GM18498 (cell line): ENCODE results near the gene DUOX1.
"Not testable (repeated sequence)": the region's sequence is repeated elsewhere in the genome, so short reads cannot be mapped to it uniquely, and the experiment has no call there.

Experiments
- ATAC-seq: cut with Tn5 transposase; IDR thresholded peaks from one replicate; pipeline ENCODE4 v1.9.1; 2021; ENCODE audit warnings: mild to moderate bottlenecking, moderate library complexity; ENCODE audit not compliant: unreplicated experiment

DUOX1 gene

DNA sequence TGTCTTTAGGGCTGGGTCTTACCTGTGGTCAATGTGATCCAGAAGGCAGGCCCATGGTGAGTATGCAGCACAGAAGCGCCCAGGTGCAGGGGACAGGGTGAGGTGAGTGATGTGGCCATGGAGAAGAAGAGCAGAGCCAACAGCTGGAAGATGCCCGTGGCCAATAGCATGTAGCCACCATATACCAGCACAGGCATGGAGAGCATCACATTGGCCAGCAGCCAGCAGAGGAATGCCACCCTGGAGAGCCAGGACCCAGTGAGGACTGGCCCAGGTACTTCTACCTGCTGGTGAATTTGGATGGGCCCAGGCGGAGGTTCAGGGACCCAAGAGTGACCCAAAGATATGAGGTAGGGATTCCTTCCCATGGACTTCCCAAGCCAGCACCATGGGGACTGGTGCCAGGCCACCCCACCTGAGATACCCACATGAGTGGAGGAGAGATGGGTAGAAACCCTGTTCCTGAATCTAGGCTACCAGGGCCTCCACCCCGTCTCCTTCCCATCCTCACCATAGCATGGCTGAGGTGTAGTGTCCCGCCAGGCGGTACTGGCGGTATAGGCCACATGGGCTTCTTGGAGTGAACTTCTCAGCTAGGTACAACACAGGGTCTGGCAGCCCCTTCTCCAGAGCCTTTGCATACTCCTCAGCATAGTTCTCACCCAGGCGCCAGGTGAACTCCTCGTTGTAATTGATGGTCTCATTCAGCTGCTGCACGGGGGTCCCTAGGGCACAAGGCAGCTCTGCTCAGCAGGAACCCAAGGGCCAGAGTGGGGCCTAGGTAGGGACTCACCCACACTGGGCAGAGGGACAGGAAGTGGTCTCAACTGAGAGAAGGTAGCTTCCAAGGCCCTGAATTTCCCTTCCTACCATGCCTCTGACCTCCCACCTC is 9.5 kb upstream of the DUOX1 start:
- no peak for ATAC-seq

DNA sequence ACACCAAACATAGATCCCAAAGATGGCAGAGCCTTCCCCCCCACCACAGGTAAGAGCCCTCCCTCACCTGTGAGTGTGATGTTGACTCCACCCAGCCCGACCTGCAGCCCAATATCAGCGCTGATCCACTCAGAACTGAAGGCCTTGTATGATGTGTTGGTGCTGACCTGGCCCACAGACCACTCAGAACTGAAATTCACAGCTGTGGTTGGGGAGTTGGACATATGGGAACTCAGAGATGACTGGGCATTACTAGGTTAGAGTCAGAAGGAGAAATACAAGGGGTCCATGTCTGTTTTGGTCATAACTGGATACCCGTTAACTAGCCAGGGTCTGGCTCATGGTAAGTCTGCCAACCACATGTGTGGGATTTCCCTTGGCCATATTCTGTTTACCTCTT is 8.8 kb upstream of the DUOX1 start:
- ATAC-seq, result no peak

DNA sequence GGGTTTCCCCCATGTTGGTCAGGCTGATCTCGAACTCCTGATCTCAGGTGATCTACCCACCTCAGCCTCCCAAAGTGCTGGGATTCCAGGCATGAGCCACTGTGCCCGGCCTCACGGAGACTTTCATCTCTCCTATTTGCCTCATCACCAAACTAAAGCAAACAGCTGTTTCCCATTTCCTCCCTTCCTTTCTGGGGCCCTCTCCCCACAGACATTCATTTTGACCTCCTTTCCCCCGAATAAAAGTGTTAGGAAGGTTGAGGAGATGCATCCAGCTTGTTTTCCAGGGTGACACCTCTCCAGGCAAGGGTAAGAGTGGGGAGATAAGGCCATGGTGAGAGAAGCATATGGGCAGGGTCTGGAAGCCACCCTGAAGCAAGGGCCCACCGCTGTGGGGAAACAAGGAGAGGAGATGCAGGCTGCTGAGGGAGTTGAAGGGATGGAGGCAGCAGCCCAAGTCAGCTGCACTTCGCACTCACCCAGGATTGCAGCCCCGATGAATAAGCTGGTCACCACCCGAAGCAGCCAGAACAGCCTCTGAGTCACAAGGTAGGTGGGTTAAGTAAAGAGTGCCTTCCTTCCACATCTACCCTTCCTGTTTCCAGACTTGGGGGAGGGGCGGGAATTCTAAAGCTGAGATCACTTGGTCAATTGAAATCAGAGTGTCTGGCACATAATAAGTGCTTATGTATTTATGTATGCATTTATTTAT is 7.9 kb upstream of the DUOX1 start:
- ATAC-seq, result no peak

DNA sequence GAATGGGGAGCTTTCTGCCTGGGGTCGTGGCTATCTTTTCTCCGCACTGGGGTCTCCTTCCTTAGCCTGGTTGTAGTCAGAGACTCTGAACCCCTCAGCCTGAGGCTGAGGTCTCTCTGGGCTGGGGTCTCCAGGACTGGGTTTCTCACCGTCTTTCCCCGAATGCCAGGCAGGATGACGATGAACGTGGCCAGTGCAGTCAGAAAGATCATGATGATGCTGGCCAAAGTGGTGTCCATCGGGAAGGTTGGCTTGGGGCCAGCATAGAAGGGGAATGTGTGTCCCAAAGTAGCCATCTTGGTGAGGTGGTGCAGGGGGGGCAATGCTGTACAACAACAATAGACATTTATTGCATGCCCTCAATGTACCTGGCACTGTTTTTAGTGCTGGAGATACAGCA is 7.1 kb upstream of the DUOX1 start:
- no peak for ATAC-seq

DNA sequence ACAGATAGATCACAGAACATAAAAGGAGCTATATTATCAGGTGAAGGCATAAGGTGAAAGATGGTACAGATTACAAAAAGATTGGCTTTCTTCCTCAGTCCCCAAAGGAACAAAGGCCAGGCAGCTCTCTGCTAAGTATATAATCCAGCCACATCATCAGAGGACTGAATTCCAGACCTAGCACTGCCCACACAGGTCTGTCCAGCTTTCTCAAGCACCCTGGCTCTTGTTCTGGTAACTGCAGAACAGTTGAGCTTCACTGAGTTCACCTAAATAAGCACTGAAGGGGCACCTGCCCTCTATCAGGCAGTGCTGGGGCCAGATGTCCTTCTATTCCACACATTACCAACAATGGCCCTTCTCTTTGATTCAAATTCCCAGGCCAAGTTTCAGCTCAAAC is 6.4 kb upstream of the DUOX1 start:
- ATAC-seq, result no peak

DNA sequence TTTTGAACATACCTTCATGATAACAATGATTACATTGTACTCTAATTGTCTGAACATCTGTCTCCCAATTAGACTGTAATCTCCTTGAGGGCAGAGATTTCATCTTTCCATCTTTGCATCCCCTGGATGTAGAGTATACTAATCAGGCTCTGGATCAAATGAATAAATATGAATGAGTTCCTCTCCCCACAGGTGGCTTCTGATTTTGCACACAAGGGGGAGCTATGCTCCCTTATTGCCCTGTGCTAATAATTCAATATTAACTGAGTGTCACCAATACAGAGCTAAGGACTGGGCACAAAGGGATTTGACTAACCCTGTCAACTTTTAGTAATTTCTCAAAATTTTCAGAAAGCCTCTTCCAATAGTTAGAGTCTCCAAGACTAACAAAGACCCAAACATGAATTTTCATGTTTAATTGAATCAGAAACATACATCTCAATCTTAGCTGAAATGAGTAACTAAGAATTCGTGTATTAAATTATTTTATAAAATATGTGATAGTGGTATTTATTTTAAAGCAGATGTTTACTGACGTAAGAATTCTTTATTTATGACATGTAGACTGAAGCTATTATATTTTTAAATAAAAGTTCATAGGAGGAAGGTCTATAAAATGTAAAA is 3.1 kb upstream of the DUOX1 start:
- ATAC-seq, result no peak

DNA sequence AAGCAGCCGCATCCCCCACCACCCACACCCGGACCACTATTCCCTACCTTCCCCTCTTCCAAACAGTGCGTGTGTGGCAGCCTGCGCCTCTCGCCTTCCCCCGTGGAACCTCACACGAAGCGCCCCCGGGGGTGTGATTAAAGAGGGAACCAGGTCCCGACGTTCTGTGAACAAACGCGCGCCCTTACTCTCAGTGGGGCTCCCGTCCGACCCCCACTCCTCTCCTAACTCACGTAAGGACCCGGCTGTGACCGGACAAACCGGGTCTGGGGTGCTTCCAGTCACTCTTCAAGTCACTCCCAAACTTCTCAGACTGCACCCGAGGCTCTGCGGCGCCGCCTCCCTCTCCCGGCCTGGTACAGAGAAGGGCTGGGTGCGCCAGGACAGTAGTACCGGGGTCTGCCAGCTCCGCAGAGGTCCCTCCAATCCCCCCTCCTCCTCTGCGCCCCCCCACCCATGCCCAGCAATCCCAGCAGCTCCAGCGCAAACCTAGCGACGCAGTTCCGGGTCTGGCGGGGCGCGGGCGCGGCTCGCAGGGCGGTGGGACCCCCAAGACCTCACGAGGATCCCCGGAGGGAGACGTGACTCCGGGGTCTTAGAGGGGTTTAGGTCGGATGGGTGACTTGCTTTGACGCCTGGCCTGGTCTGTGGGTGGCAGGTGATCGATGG is 689 bp upstream of the DUOX1 start:
- no peak for ATAC-seq

DNA sequence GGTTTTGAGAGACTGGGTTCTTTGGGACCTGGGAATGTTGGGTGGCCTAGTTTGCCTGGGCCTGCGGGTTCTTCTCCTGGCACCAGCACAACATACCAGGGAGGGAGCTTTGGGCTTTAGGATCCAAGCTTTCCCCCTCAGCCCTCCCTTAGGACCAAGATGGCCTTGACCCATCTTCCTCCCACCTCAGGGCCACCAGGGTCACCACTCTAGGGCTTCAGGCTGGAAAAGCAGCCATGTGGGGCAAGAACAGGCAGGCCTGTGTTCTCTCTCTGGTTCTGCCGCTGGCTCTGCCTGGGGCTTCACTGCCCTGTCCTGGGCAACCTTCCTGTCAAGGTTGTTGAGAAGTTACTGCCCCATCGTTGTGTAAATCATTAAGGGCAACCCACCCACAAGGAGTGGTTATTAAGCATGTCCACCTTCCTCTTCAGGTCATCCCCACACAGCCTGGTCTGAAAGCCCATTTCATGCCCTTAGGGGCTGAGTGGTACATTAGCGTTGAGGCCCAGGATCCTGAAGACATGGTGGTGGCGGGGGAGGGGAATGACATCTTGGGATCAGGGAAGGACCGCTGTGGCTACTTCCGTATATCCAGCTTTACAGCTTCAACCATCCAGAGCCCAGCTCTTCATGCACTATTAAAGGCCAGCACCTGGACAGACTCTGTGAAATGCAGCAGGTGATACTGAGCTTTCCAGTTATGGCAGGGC is 652 bp downstream of the DUOX1 start:
- no peak for ATAC-seq

DNA sequence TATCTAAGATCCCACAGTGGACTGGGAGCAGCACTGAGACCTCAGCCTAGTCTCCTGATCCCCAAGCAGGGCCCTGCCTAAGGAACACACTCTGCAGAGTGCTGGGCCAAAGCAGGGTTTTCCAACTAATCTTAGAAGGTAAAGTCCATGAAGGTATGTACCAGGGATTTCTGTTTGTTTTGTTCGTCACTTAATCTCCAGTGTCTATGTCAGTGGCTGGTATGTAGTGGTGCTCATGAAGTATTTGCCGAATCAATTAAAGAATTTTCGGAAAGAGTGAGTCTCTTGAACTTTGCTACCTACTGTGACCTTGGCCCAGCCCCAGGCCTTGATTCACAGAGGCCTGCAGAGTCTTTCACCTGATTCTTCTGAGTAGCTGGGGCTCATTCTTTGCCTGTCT is 1.7 kb downstream of the DUOX1 start:
- no peak for ATAC-seq

DNA sequence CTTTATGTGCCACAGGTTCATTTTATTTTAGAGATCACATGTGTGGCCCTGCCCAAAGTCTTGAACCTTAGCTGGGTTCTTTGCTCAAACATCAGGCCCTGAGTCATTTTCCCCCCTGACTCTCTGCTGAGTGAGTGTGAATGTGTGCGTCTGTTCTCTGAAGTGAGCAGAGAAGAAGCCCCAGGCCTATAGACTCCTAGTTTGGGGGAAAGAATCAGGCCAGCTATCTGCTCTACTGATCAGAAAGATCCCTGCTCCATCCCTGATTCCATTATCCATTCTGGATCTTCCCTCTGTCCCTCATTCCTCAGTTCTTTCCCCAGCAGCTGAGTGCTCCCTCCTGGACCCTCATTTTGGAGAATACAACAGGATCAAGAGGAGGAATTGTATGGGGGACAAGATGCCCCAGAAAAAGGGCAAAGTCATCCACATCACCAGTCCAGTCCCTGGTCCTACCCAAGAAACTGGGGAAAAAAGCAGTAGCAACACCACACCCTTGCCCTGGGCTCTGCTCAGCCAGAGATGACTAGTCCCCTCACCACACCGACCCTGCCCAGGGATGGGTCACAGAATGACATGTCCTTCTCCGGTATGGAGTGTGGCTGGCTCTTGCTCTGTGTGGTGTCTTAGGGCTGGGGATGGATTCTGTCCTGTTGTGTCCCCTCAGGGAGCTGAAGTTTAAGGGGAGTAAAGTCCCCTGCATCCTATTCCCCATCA is 3.2 kb downstream of the DUOX1 start:
- no peak for ATAC-seq

DNA sequence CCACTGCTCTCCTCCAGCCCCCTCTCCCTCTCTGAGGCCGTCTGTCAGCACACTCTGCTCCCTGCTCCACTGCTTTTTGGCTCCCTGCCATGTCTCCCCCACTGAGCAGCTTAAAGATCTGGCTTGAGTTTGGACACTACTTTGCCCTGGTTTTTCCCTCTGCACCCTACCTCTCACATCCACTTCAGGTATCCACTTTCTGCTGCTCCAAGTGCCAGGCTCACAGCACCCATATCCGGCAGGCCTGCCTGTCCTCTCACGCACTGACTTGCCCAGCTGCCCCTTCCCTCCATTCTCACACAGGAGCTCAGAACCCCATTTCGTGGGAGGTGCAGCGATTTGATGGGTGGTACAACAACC is 3.7 kb downstream of the DUOX1 start:
- ATAC-seq, result no peak

DNA sequence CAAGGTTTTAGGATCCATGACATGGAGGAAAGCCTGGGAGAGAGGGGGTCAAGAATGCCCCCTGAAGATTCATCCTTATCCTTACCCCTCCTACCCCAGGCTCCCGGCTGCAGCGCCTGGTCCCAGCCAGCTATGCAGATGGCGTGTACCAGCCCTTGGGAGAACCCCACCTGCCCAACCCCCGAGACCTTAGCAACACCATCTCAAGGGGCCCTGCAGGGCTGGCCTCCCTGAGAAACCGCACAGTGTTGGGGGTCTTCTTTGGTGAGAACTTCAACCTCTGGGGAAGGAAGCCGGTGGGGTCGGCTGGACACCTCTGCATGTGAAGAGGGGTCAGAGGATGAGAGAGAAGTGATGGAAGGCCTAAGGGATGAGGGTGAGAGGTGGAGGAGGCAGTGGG is 4.3 kb downstream of the DUOX1 start:
- no peak for ATAC-seq

DNA sequence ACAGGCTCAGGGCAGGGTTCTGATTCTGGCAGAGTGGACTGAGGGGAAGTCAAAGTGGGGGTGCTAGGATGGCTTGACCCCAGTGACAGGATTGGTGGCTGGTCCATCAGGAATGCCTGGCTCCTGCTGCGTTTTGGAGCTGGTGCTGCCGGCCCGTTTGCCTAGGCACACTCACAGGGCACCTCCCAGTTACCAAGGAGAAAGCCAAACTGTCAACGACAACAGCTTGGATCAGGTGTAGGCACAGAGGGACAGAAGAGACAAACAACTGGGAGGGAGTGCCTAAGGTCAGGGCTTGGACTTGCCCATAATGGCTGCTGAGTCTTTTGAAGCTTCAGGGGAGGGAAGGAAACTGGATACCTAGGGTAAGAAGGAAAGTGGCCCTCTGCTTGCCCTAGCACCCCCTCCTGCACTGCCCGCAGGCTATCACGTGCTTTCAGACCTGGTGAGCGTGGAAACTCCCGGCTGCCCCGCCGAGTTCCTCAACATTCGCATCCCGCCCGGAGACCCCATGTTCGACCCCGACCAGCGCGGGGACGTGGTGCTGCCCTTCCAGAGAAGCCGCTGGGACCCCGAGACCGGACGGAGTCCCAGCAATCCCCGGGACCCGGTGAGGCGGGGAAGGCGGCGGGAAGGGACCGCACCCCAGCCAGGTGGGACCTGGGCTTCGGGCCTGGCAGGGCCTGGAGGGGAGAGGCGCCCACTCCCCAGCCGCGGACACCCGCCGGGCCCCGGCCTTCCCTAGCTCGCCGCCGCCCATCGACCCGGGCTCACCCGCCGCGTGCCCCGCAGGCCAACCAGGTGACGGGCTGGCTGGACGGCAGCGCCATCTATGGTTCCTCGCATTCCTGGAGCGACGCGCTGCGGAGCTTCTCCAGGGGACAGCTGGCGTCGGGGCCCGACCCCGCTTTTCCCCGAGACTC is 5.1 kb downstream of the DUOX1 start:
- no peak for ATAC-seq

DNA sequence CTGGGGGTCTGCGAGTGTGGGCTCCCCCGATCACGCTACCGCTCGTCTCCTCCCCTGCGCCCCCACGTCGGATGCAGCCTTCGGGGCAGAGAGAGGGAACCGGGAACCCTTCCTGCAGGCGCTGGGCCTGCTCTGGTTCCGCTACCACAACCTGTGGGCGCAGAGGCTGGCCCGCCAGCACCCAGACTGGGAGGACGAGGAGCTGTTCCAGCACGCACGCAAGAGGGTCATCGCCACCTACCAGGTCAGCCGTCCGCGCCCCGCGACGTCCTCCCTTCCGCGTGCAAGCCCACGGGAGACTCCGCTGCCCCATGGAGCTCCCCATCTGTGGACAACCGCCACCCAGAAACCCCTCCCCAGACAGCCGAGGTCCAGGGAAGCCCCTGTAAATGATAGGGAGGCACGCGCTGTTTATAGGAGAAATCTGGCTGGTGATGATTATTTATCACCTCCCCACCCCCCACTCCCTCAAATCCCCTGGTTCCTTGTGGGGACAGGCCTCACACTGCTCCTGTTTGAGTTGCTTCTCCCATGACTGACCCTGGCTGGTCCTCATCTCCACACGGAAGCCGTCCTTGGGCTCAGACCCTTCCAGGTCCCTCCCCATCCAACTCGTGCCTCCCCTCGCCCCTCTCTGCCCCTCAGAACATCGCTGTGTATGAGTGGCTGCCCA is 6.0 kb downstream of the DUOX1 start:
- ATAC-seq, result not testable (repeated sequence)

DNA sequence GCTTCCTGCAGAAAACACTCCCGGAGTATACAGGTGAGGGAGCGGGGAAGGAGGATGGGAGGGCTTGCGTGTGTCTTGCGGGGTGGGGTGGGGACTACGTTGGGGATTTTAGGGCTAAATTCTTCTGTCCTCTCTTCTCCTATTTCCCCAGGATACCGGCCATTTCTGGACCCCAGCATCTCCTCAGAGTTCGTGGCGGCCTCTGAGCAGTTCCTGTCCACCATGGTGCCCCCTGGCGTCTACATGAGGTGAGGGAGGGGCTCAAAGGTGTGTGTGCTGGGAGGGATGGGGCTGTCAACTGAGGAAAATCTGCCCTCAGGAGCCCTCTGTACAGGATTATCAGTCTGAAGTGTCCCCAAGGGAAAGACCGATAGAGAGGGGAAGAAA is 6.6 kb downstream of the DUOX1 start:
- no peak for ATAC-seq

DNA sequence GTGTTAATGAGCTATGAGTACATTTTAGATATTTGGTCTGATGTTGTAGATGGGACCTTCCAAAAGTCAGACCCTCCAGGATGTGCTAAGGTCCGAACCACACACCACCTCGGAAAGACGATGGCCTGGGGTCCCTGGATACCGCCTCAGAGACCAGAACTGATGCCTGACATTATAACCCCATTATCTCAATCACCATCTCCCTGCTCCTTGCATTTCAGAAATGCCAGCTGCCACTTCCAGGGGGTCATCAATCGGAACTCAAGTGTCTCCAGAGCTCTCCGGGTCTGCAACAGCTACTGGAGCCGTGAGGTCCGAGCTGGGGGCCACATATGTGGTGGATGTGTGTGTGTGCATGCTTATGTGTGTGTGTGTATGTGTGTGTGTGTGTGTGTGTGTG is 7.9 kb downstream of the DUOX1 start:
- ATAC-seq, result no peak

DNA sequence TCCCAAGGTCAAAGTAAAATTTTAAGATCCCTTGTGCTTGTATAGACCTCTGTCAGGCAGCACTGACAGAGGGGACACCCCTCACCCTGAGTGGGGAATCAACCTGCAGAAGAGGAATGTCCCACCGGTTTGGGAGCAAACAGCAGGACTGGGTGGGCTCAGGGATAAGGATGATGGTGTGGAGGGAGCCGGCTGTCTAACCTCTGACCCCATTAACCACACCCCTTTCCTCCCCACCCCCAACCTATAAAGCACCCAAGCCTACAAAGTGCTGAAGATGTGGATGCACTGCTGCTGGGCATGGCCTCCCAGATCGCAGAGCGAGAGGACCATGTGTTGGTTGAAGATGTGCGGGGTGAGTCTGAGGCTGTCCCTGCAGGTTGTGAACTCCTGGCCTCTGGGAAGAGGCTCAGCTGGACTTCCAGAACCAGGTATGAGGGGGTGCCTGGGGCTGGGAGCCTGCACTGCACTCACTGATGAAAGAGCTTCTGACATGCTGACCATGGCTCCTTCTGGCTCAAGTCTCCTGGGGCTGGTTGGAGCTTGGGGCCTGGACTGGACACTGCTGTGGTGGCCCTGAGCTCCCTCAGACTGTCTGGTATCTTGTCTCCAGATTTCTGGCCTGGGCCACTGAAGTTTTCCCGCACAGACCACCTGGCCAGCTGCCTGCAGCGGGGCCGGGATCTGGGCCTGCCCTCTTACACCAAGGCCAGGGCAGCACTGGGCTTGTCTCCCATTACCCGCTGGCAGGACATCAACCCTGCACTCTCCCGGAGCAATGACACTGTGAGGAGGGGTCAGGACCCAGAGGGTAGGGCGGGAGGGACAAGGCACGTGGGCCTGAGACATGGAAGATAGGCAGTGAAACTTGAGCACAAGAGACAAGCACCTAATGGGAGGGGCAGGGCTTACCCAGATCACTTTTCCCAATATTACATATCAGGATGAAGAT is 9.3 kb downstream of the DUOX1 start:
- ATAC-seq, result no peak

DNA sequence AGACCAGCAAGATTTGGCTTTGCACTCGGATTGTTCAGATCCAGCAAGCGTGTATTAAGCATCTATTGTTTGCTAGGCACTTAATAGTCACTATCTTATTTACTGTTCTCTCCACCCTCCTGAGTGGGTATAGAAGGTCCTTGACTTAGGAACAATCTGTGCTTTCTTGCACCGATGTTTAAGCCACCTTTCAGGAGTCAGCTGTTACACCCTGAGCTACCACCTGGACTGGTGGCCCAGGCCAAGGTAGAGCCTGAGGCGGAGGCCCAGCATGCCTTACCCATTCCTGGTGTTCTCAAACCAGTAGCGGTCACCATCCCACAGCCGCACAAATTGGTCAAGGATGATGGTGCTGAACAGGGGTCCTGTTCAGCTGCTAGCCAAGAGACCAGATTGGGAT is 10.0 kb downstream of the DUOX1 start:
- ATAC-seq, result no peak
